ENCODE measurements around the gene APOL4.
"Not testable (repeated sequence)": the region's sequence is repeated elsewhere in the genome, so short reads cannot be mapped to it uniquely, and the experiment has no call there.

The APOL4 gene

DNA sequence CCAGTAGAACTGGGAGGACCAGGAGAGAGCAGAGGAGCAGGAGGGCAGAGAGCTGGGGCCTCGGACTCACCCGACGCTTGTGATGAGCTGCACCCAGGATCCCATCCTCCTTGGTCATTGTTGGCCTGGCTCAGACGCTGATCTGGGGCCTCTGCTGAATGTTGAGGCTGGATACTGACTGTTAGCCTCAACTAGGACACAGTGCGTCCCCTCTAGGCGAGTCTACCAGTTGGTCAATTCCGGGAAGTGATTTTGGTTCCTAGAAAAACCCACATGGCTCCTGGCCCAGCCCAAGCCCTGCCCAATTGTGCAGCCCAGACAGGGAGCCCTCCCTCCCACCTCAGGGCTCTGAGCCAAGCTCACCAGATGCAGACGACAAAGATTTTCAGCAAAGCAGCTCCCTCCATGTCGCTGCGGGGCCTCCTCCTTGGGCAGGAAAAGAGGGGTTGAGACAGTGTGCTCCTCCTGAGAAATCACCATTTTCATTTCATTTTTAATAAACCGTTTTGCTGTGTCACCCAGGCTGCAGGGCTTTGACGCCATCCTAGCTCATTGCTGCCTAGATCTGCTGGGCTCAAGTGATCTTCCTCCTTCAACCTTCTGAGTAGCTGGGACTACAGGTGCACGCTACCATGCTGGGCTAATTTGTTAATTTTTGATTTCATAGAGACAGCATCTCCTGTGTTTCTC is at the start of gene APOL4:
APOL4 (minus strand) TSS at position 180 of the 690 bp plus-strand sequence; CDS start at position 105, 75 bp downstream.
- no peak for DNase-seq (ENCODE audit: low spot score)

DNA sequence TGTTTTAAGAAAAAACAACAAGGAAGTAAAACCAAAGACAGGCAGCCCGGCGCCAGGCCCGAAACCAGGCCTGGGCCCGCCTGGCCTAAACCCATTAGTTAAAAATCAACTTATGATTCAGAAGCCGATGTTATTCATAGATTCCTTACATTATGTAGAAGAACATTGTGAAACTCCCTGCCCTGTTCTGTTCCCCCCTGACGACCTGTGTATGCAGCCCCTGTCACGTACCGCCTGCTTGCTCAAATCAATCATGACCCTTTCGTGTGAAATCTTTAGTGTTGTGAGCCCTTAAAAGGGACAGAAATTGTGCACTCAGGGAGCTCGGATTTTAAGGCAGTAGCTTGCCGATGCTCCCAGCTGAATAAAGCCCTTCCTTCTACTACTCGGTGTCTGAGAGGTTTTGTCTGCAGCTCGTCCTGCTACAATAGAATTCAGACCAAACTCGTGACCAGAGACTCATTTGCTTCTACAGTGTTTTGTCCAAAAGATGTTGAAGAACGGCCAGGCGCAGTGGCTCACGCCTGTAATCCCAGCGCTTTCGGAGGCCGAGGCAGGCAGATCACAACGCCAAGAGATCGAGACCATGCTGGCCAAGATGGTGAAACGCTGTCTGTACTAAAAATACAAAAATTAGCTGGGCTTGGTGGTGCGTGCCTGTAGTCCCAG is 48.8 kb upstream of the APOL4 start:
- DNase-seq (ENCODE audit: low spot score) = not testable (repeated sequence)

DNA sequence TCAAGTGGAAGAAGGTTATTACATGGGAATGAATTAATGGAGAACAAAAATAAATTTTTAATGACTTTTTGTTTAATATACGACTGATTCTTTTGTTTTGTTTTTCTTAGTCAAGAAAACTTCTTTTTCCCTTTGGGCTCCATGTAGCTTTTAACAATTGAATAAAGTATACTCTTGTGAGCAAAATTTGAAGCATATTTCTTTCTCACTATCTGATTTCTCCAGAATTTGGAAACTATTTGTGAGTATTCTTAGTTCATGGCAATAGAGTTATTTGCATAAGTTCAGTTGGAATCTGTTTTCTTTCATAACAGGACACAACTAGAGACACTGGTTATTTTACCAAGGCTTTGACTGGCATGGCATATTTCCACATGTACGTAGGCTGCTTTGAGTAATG is 47.6 kb upstream of the APOL4 start:
- DNase-seq (ENCODE audit: low spot score) = no peak

GRCh38 chr22:36247955-36248354 is 46.3 kb upstream of the APOL4 start:
- DNase-seq (ENCODE audit: low spot score) = no peak

DNA sequence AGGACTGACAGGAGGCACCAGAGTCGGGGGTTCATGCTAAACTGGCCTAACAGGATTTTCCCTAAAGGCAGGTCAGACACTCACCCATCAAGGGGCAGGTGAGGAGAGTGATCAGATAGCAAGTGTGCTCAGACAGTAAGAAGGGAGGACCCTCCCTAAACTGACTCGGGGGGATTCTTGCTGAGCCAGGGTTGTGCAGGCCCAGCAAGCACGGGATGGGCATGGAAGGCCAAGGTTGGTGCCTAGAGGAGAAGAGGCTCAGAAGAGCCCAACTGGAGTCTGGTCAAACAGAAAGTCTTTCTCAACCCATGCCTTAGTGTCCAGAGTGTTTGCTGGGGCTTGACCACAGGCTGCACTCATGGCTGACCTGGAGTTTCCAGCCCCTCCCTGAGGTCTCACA is 45.1 kb upstream of the APOL4 start:
- no peak for DNase-seq (ENCODE audit: low spot score)

DNA sequence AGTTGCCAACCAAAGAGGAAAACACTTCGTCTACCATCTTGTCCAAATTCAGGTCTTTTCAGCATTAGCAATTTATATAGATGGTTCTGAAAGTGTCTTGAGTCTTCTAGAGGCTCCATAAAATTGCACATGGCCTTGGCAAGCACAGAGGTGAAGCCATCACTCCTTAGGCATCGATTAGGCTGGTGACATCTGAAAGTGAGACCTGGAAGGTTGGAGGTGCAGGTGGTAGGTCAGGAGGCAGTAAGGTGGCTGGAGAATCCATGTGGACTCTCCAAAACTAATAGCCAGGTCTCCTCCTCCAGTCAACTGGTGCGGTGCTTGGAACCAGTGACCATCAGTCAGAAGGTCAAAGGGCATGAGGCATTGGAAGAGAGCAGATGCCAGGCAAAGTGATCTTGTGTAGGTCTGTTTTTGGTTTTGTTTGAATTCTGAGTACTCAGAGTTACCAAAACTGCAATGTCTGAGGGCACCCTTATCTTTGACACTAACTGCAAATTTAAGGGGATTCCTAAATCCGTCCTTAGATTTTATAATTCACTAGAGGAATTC is 44.3 kb upstream of the APOL4 start:
- no peak for DNase-seq (ENCODE audit: low spot score)

- DNase-seq (ENCODE audit: low spot score) = no peak
Observed at GRCh38 chr22:36244522-36245391, 43.1 kb upstream of the APOL4 start.

- DNase-seq (ENCODE audit: low spot score) = no peak
Observed at GRCh38 chr22:36243986-36244385, 42.4 kb upstream of the APOL4 start.

DNA sequence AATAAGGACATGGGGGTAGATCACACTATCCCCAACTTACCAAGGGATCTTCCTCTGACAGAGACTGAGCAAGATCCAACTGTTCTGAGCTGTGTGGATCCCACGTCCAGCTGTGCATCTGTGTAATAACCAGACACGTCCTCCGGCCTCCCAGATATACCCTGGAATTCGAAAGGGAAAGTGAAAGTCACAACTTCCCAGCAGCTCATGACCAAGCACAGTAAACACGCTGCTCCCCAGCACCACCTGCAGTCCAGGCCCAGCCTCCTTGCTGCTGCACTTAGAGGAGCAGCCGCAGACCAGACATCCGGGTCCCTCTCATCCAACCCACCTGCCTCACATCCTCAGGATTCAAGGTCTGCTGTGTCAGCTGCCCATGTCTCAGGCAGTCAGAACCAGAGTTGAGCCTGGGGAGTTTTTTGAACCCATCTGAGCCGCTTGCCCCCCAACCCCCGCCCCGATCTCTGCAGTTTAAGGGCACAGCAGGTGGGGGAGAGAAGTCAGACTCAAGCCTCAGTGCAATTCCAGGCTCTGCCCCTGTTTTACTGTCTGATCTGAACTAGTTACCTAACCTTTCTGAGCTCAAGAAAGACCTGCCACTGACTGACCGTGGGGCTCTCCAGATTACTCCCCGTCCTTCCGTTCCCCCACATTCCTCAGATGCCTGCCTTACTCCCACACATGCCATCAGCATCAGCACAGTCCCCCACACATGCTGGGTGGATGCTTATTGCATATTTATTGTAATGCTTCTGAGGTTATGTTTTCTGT is 38.0 kb upstream of the APOL4 start, which contains the start of gene APOL2:
APOL2 (minus strand) TSS at position 127 of the 771 bp plus-strand sequence. CDS start 6,365 bp downstream, outside the sequence.
- peak; percentile 84 for DNase-seq (ENCODE audit: low spot score)

DNA sequence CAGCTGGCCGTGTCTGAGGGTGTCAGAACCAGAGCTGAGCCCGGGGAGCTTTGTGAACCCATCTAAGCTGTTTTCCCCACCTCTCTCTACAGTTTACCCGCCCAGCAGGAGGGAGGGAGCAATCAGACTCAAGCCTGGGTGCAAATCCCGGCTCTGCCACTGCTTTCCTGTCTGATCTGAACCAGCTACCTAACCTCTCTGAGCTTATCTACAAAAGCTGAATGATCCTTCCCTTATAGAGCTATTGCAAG is 37.5 kb upstream of the APOL4 start:
- no peak for DNase-seq (ENCODE audit: low spot score)

GRCh38 chr22:36238373-36239149 is 37.0 kb upstream of the APOL4 start:
- DNase-seq (ENCODE audit: low spot score) = no peak

GRCh38 chr22:36237462-36238372 is 36.1 kb upstream of the APOL4 start:
- DNase-seq (ENCODE audit: low spot score) = no peak

DNA sequence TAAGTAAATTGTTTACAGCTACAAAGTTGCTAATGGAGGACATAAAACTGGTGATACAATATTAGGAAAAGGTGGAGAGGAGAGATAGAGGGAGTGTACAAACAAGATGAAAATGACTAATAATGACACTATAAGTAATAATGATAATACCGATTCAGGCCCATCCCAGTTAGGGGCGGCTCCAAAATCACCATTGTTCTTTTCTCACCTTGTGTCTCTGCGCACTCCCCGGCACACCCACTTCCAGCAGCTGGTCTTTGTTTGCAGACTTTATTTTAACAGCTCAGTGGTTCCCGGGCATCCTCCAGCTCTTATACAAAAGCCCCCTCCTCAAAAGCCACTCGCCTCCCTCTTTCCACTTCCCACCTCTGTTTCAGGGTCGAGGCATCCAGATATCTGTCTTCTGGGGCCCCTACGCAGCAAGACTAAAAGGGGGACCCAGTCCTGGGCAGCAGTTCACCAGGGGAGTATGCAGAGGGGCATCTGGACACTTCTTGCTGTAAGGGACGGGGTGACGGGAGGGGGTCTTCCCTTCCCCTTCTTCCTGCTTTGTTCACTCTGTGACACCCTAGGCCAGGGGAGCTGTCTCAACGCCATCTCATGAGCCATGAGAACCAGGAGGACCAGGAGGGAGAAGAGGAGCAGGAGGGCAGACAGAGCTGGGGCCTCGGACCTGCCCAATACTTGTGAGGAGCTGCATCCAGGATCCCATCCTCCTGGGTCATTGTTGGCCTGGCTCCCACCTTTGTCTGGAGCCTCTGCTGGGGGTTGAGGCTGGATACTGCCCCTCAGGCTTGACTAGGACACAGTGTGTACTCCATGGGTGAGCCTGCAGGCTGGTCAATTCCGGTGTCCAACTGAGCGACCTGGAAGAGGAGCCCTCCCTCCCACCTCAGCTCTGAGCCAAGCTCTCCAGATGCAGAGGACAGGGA is 35.0 kb upstream of the APOL4 start:
- no peak for DNase-seq (ENCODE audit: low spot score)

DNA sequence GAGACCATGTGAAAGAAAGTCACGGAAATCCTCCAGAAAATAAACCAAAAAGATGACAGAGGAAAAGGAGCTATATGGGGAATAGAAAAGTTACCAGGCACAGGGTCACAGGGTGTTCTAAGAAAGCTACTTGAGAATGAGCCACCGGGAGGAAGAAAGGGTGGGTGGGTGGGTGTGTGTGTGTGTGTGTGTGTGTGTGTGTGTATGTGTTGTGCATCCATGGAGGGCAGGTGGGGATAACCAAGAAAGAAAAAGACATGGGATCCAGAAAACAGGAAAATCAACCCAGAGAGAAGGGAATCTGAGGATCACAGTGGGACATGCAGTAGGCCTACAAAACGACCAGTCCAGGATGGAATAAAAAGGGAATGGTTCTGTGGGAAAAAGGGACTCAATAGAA is 34.0 kb upstream of the APOL4 start:
- no peak for DNase-seq (ENCODE audit: low spot score)

GRCh38 chr22:36234919-36235318 is 33.3 kb upstream of the APOL4 start:
- no peak for DNase-seq (ENCODE audit: low spot score)

DNA sequence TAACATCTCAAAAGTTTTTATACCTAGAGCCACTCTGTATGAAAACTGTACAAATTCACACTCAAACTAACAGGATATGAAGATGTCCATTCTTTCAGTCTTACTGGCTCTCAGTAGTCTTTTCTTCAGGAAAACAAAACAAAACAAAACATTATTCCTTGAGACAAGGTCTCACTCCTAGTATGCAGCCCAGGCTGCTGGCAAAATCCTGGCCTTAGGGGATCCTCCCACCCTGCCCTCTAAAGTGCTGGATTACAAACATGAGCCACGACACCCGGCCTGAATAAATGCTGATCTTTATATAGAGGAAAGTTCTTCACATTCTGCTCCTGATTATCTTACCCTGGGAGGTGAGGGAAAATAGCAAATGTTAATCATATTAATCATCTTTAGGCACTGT is 32.6 kb upstream of the APOL4 start:
- no peak for DNase-seq (ENCODE audit: low spot score)

- no peak for DNase-seq (ENCODE audit: low spot score)
Observed at GRCh38 chr22:36233796-36234195, 32.2 kb upstream of the APOL4 start.

- DNase-seq (ENCODE audit: low spot score) = no peak
Observed at GRCh38 chr22:36232715-36233401, 31.2 kb upstream of the APOL4 start.

Measured in ecto neural progenitor cell (in vitro differentiated cells).